Ishikawa (cell line): ENCODE data around the gene PCDHA8.

ENCODE experiments used
- CEBPB ChIP-seq: IDR thresholded peaks from 2 replicates; pipeline ENCODE4 v1.6.1; 2012
- CREB1 ChIP-seq: IDR thresholded peaks from 2 replicates; pipeline ENCODE4 v1.6.1; 2012; ENCODE audit warnings: low read depth
- EGR1 ChIP-seq: IDR thresholded peaks from 2 replicates; pipeline ENCODE4 v1.6.1; 2012
- EP300 ChIP-seq: IDR thresholded peaks from 2 replicates; pipeline ENCODE4 v1.6.1; 2012; ENCODE audit warnings: borderline replicate concordance
- FOXM1 ChIP-seq: IDR thresholded peaks from 2 replicates; pipeline ENCODE4 v1.6.1; 2012; ENCODE audit warnings: low read depth, borderline replicate concordance
- NFIC ChIP-seq: IDR thresholded peaks from 2 replicates; pipeline ENCODE4 v1.6.1; 2012
- RAD21 ChIP-seq: IDR thresholded peaks from 2 replicates; pipeline ENCODE4 v1.6.1; 2012; ENCODE audit warnings: low read depth
- REST ChIP-seq: IDR thresholded peaks from 2 replicates; pipeline ENCODE4 v1.6.1; 2012; ENCODE audit warnings: low read depth, mild to moderate bottlenecking
- TEAD4 ChIP-seq: IDR thresholded peaks from 2 replicates; pipeline ENCODE4 v1.6.1; 2012
- YY1 ChIP-seq: IDR thresholded peaks from 2 replicates; pipeline ENCODE4 v1.6.1; 2012; ENCODE audit warnings: low read depth
- ZBTB7A ChIP-seq: IDR thresholded peaks from 2 replicates; pipeline ENCODE4 v1.6.1; 2012; ENCODE audit warnings: low read depth
- TF ChIP-seq, protein P1 (sequence below): IDR thresholded peaks from 2 replicates; pipeline ENCODE4 v1.6.1; 2012
- TF ChIP-seq, protein P2 (sequence below): IDR thresholded peaks from 2 replicates; pipeline ENCODE4 v1.6.1; 2012

The PCDHA8 gene

DNA sequence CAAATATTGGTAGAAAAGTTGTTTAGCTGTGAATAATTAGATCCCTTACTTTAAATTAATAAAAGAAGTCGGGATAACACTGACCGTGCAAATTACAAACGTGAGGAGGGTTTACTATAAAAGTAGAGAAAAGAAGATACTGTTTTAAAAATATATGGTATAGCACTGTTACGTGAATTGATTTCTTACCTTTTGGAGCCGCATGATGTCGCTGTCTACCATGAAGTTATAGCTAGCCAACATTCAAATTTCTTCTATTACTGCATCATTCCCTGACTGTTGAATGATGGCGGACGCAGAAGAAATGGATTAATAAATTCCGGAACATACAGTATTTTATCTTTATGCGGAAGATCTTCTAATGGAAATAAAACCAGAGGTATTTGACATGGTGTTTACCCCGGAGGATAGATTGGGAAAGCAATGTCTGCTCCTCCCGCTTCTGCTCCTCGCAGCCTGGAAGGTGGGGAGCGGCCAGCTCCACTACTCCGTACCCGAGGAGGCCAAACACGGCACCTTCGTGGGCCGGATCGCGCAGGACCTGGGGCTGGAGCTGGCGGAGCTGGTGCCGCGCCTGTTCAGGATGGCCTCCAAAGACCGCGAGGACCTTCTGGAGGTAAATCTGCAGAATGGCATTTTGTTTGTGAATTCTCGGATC is 13.2 kb upstream of the PCDHA8 start, which contains the start of gene PCDHA6:
Gene PCDHA6 (plus strand): TSS at position 257 of the 658 bp plus-strand sequence. CDS start 132 bp downstream, at position 389.
- TF ChIP-seq TEAD4: no peak
- TF ChIP-seq YY1: no peak
- no peak for TF ChIP-seq EGR1
- no peak for TF ChIP-seq ZBTB7A
- TF ChIP-seq, protein P1, sequence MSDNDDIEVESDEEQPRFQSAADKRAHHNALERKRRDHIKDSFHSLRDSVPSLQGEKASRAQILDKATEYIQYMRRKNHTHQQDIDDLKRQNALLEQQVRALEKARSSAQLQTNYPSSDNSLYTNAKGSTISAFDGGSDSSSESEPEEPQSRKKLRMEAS: no peak
- TF ChIP-seq, protein P2, sequence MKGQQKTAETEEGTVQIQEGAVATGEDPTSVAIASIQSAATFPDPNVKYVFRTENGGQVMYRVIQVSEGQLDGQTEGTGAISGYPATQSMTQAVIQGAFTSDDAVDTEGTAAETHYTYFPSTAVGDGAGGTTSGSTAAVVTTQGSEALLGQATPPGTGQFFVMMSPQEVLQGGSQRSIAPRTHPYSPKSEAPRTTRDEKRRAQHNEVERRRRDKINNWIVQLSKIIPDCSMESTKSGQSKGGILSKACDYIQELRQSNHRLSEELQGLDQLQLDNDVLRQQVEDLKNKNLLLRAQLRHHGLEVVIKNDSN: no peak
- no peak for TF ChIP-seq EP300
- TF ChIP-seq REST: no peak
- no peak for TF ChIP-seq CEBPB
- no peak for TF ChIP-seq RAD21
- no peak for TF ChIP-seq FOXM1
- no peak for TF ChIP-seq CREB1
- no peak for TF ChIP-seq NFIC

GRCh38 chr5:140828362-140828737 is 12.6 kb upstream of the PCDHA8 start:
- TF ChIP-seq REST (no peak), YY1 (no peak)

DNA sequence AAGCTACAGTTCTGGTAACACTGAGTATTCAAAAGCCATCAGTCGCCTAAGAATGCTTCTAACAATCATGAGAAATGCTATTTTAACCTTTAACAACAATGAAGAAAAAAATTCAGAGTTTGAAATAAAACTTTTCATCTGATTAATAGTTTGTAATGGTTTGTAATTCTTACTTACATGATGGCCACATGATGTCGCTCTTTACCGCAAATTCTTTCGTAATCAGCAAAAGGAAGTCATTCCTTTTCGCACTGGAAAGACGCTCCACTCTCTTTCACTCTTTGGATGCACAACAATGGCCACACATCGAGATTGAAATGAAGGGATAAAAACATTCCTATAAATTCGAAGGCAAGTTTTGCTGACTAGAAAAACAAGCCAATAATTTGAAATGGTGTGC is 7.0 kb upstream of the PCDHA8 start, which contains the start of gene PCDHA7:
Gene PCDHA7 (plus strand): TSS at position 277 of the 400 bp plus-strand sequence. CDS start 115 bp downstream, at position 392.
- TF ChIP-seq REST (no peak), RAD21 (no peak; the same call in 1 of the 2 replicates), YY1 (no peak), FOXM1 (no peak), ZBTB7A (no peak), TEAD4 (no peak), EGR1 (no peak), CREB1 (no peak), CEBPB (no peak)

GRCh38 chr5:140835622-140836510 is 5.1 kb upstream of the PCDHA8 start:
- TF ChIP-seq EGR1 (no peak), TEAD4 (no peak), NFIC (no peak), CREB1 (no peak)
- TF ChIP-seq, protein P2: no peak
